Activated naive CD4-positive, alpha-beta T cell treated with anti-CD3 and anti-CD28 coated beads for 36 hours (primary cell): ENCODE measurements around the gene CARM1. TPM values are rescaled to one million over a fixed set of nuclear protein-coding genes. Genes with fewer than 3 reads are reported as not detected.
"Not testable (repeated sequence)": the region's sequence is repeated elsewhere in the genome, so short reads cannot be mapped to it uniquely, and the experiment has no call there.

Experiments
- CTCF ChIA-PET: fragments of 350-600 bp; sonication (Branson Sonifier 250); formaldehyde crosslinking; loops from one replicate; lab custom pipeline; 2021; ENCODE audit warnings: antibody characterized with exemption; lab: Charles Lee
- DNase-seq: peaks from one replicate; pipeline ENCODE4 v3.0.0-alpha.2; 2020
- H3K27ac Mint-ChIP-seq: one replicate; pipeline ENCODE4 v1.8.0; 2021; ENCODE audit warnings: mild to moderate bottlenecking, mixed read lengths
- H3K27me3 Mint-ChIP-seq: one replicate; pipeline ENCODE4 v1.8.0; 2021; ENCODE audit warnings: low read depth, mixed read lengths
- H3K36me3 Mint-ChIP-seq: one replicate; pipeline ENCODE4 v1.8.0; 2021; ENCODE audit warnings: low read depth, mixed read lengths
- H3K4me1 Mint-ChIP-seq: one replicate; pipeline ENCODE4 v1.8.0; 2021; ENCODE audit warnings: low read depth, mixed read lengths
- H3K4me3 Mint-ChIP-seq: one replicate; pipeline ENCODE4 v1.8.0; 2021; ENCODE audit warnings: mild to moderate bottlenecking, moderate library complexity, mixed read lengths
- H3K9me3 Mint-ChIP-seq: one replicate; pipeline ENCODE4 v1.8.0; 2021; ENCODE audit warnings: mixed read lengths
- intact Hi-C: fragments of 100-400 bp; cut with micrococcal nuclease; formaldehyde crosslinking; loops from one replicate; pipeline ENCODE4 v1.15.1; 2023
- total RNA-seq, 2 experiments: library from RNA; stranded (reverse); gene quantifications; one replicate each; pipeline ENCODE4 v1.2.3, GENCODE V29; 2021

Gene CARM1
- total RNA-seq, 2 experiments from 2014 or later, result 88.4 to 89.3 TPM

- H3K36me3 Mint-ChIP-seq, result peaks cover 4% of the 10 kb centered on the region
- intact Hi-C loops, result no loop called here
- DNase-seq, result no peak
- peaks cover 8% of the 10 kb centered on the region for H3K9me3 Mint-ChIP-seq
- CTCF ChIA-PET, result interaction anchor here (0.6 to 2.2 kb wide), 4 partner anchors 11 to 92 kb away, joined by 3 to 8 read pairs (median 3); no protein-coding TSS in a partner anchor
- peaks cover 18% of the 10 kb centered on the region for H3K4me1 Mint-ChIP-seq
- no peak overlapping the region for H3K4me3 Mint-ChIP-seq
- no peak overlapping the region for H3K27ac Mint-ChIP-seq
- H3K27me3 Mint-ChIP-seq, result no peaks in the 10 kb centered on the region
These were observed 20.7 kb upstream of the CARM1 start for GRCh38 chr19:10850631-10851030.

- Mint-ChIP-seq H3K27ac (no peak overlapping the region), H3K4me1 (peaks cover 18% of the 10 kb centered on the region), H3K9me3 (no peaks in the 10 kb centered on the region), H3K4me3 (no peak overlapping the region), H3K36me3 (no peaks in the 10 kb centered on the region), H3K27me3 (no peaks in the 10 kb centered on the region)
- no peak for DNase-seq
- intact Hi-C loops, result no loop called here
- CTCF ChIA-PET, result interaction anchor here (1.2 to 3.3 kb wide), 3 partner anchors 12 to 14 kb away, joined by 3 to 47 read pairs (median 8); no protein-coding TSS in a partner anchor
These were observed 19.1 kb upstream of the CARM1 start for GRCh38 chr19:10852098-10852800.

DNA sequence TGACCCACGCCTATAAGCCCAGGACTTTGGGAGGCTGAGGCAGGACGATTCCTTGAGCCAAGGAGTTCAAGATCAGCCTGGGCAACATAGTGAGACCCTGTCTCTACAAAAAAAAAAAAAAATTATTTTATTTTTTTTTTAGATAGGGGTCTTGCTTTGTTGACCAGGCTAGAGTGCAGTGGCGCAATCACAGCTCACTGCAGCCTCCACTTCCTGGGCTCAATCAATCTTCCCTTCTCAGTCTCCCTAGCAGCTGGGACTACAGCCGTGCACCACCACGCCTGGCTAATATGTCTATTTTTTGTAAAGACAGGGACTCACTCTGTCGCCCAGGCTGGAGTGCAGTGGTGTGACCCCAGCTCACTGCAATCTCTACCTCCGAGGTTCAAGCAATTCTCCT is 18.4 kb upstream of the CARM1 start:
- Mint-ChIP-seq H3K9me3 (no peaks in the 10 kb centered on the region), H3K4me1 (peaks cover 14% of the 10 kb centered on the region), H3K27me3 (no peaks in the 10 kb centered on the region), H3K27ac (no peak overlapping the region), H3K4me3 (no peak overlapping the region), H3K36me3 (no peaks in the 10 kb centered on the region)
- DNase-seq, result no peak
- CTCF ChIA-PET, result interaction anchor here (0.6 to 3.3 kb wide), 3 partner anchors 11 to 82 kb away, joined by 3 to 47 read pairs (median 4); no protein-coding TSS in a partner anchor
- intact Hi-C loops, result no loop called here

GRCh38 chr19:10854350-10855089 is 16.8 kb upstream of the CARM1 start:
- CTCF ChIA-PET, result interaction anchor here (0.6 to 3.3 kb wide), 9 partner anchors 8 to 135 kb away, joined by 3 to 47 read pairs (median 4); partner anchors contain the start of gene TMED1
- intact Hi-C loops, result no loop called here
- no peaks in the 10 kb centered on the region for H3K9me3 Mint-ChIP-seq
- H3K27ac Mint-ChIP-seq, result no peak overlapping the region
- no peak overlapping the region for H3K4me3 Mint-ChIP-seq
- H3K4me1 Mint-ChIP-seq, result no peaks in the 10 kb centered on the region
- no peaks in the 10 kb centered on the region for H3K36me3 Mint-ChIP-seq
- no peaks in the 10 kb centered on the region for H3K27me3 Mint-ChIP-seq
- no peak for DNase-seq

DNA sequence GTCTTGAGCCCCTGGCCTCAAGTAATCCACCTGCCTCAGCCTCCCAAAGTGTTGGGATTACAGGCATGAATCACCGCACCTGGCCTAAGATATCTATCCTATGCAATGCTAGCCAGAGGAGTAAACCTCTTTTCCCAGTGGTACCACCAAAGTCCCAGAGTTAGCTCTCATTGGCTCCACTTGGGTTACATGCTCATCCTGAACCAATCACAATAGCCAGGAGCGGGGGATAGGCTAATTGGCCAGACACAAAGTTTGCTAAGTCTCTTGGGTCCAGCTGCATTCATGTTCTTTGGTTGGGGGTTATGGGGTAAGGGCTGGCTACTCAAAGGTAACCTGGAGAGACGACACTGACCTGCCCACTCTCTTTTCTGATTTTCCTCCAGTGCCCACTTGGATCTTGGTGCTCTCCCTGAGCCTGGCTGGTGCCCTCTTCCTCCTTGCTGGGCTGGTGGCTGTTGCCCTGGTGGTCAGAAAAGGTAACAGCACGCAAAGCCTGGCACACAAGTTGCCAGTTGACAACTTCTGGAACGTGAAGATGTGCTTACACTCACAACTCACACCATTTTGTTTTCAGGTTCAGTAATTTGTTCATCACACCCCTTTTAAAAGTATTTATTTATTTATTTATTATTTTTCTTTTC is 15.4 kb upstream of the CARM1 start:
- Mint-ChIP-seq H3K36me3 (no peaks in the 10 kb centered on the region), H3K27ac (no peak overlapping the region), H3K9me3 (no peaks in the 10 kb centered on the region), H3K4me3 (no peak overlapping the region), H3K27me3 (no peaks in the 10 kb centered on the region), H3K4me1 (no peaks in the 10 kb centered on the region)
- intact Hi-C loops, result no loop called here
- CTCF ChIA-PET, result interaction anchor here (0.6 to 3.3 kb wide), 6 partner anchors 8 to 364 kb away, joined by 3 to 47 read pairs (median 4); no protein-coding TSS in a partner anchor
- no peak for DNase-seq

DNA sequence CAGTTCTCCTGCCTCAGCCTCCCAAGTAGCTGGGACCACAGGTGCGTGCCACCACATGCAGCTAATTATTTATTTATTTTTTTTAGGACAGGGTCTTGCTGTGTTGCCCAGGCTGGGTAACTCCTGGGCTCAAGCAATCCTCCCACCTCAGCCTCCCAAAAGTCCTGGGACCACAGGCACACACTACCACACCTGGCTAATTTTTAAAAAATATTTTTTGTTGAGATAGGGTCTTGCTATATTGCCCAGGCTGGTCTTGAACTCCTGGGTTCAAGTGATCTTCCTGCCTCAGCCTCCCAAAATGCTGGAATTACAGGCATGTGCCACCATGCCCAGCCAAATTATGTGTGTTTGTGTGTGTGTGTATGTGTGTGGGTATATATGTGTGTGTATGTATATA is 14.5 kb upstream of the CARM1 start:
- H3K4me3 Mint-ChIP-seq, H3K4me1 Mint-ChIP-seq: not testable (repeated sequence)
- CTCF ChIA-PET, result interaction anchor here (0.6 to 1.9 kb wide), 4 partner anchors 11 to 140 kb away, joined by 3 to 11 read pairs (median 3); partner anchors contain the start of gene DNM2

DNA sequence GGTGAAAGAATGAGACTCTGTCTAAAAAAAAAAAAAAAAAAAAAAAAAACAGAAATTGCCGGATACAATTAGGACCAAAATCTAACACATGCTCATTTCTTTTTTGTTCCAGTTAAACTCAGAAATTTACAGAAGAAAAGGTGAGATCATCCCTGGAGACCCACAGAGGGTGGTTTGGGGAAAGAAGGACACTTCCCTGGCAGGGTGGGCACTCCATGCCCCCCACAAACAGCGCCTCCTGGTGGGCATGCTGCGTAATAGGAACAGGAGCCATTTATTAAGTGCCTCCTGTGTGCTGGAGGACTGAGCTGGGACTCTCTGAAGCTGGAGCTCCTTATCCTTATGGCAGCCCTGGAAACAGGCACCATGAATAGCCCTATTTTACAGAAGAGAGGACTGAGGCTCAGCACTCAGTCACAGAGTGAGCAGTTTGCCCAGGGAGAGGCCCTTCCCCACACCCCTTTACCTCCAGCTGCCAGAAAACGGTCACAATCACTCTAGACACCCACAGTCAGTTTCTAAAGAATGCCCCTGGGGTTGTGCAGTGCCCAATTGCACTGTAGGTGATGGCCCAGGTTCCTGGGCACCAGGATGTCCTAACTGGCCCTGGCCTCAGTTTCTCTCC is 13.0 kb upstream of the CARM1 start:
- CTCF ChIA-PET, result interaction anchor here (0.6 to 1.9 kb wide), 20 partner anchors 10 to 335 kb away, joined by 3 to 11 read pairs (median 3); partner anchors contain the start of genes DNM2 and TMED1
- Mint-ChIP-seq H3K27ac (no peak overlapping the region), H3K27me3 (no peaks in the 10 kb centered on the region), H3K9me3 (no peaks in the 10 kb centered on the region), H3K4me1 (no peaks in the 10 kb centered on the region), H3K4me3 (no peak overlapping the region), H3K36me3 (no peaks in the 10 kb centered on the region)
- intact Hi-C loops, result loop anchor here (1.0 kb wide), 1 partner anchor 141 kb away; no protein-coding TSS in a partner anchor
- DNase-seq, result peak; percentile 47

More for the DNA sequence above, 14.5 kb upstream of the CARM1 start:
- intact Hi-C loops, H3K27ac Mint-ChIP-seq, DNase-seq, H3K27me3 Mint-ChIP-seq, H3K36me3 Mint-ChIP-seq, H3K9me3 Mint-ChIP-seq: not testable (repeated sequence)

- H3K4me3 Mint-ChIP-seq, result no peak overlapping the region
- no peaks in the 10 kb centered on the region for H3K27me3 Mint-ChIP-seq
- peak; percentile 51 for DNase-seq
- peaks cover 9% of the 10 kb centered on the region for H3K4me1 Mint-ChIP-seq
- H3K27ac Mint-ChIP-seq, result no peak overlapping the region
- H3K9me3 Mint-ChIP-seq, result no peaks in the 10 kb centered on the region
- intact Hi-C loops, result no loop called here
- CTCF ChIA-PET, result interaction anchor here (0.6 to 7.2 kb wide), 7 partner anchors 10 to 313 kb away, joined by 3 to 99 read pairs (median 3); partner anchors contain the start of gene DNM2
- H3K36me3 Mint-ChIP-seq, result no peaks in the 10 kb centered on the region
These were observed 10.2 kb upstream of the CARM1 start for GRCh38 chr19:10861103-10861651.

GRCh38 chr19:10862561-10863106 is 8.7 kb upstream of the CARM1 start:
- Mint-ChIP-seq H3K27me3 (no peaks in the 10 kb centered on the region), H3K4me3 (no peak overlapping the region), H3K9me3 (no peaks in the 10 kb centered on the region), H3K36me3 (no peaks in the 10 kb centered on the region), H3K27ac (no peak overlapping the region), H3K4me1 (peaks cover 9% of the 10 kb centered on the region)
- intact Hi-C loops, result no loop called here
- CTCF ChIA-PET, result interaction anchor here (0.6 to 7.2 kb wide), 5 partner anchors 9 to 161 kb away, joined by 3 to 99 read pairs (median 20); partner anchors contain the start of genes DNM2 and QTRT1
- no peak for DNase-seq

- H3K27ac Mint-ChIP-seq, result no peak overlapping the region
- DNase-seq, result no peak
- CTCF ChIA-PET, result interaction anchor here (0.6 to 7.2 kb wide), 15 partner anchors 9 to 161 kb away, joined by 3 to 99 read pairs (median 15); partner anchors contain the start of genes C19orf38, DNM2, QTRT1 and TMED1
- no peaks in the 10 kb centered on the region for H3K36me3 Mint-ChIP-seq
- H3K9me3 Mint-ChIP-seq, result no peaks in the 10 kb centered on the region
- no peak overlapping the region for H3K4me3 Mint-ChIP-seq
- H3K4me1 Mint-ChIP-seq, result peaks cover 14% of the 10 kb centered on the region
- no peaks in the 10 kb centered on the region for H3K27me3 Mint-ChIP-seq
- intact Hi-C loops, result no loop called here
These were observed 8.1 kb upstream of the CARM1 start for GRCh38 chr19:10863107-10863717.
